PFSK-1 (cell line): ENCODE data around the gene ARL2.

Experiments
- FOXP2 ChIP-seq: optimal IDR thresholded peaks from 2 replicates; pipeline ENCODE3; 2011; ENCODE audit warnings: borderline replicate concordance, control low read depth, inconsistent platforms; ENCODE audit not compliant: insufficient read depth; ENCODE audit errors: extremely low read length, extremely low read depth
- POLR2AphosphoS5 ChIP-seq: IDR thresholded peaks from 2 replicates; pipeline ENCODE4 v1.6.1; 2012; ENCODE audit warnings: low read depth, mild to moderate bottlenecking, control low read depth, low read length, moderate library complexity
- SIN3A ChIP-seq: IDR thresholded peaks from 2 replicates; pipeline ENCODE4 v1.6.1; 2012; ENCODE audit warnings: mild to moderate bottlenecking, low read length, moderate library complexity, borderline replicate concordance; ENCODE audit not compliant: insufficient read depth

DNA sequence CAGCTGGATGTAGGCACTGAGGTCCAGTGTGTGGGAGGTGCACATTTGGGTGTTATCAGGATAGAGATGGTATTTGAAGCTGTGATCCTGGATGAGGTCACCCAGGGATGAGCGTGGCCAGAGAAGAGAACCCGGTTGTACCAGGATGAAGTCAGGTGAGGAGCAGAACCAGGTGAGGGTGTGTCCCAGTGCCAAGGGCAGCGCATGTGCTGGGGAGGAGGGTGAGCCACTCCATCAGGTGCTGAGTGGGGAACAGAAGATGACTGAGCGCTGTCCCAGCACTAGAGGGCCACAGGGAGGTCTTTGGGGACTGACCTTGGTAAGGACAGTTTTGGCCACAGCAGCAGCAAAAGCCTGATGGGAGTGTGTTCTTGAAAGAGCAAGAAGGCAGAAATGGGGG lies 2.7 kb downstream of the ARL2 start:
- no peak for TF ChIP-seq POLR2AphosphoS5
- TF ChIP-seq SIN3A, result no peak
- no peak for TF ChIP-seq FOXP2
